ELR (cell line): ENCODE data around the gene CALML4.
"Not testable (repeated sequence)": the region's sequence is repeated elsewhere in the genome, so short reads cannot be mapped to it uniquely, and the experiment has no call there.

Source experiments
- DNase-seq: peaks from one replicate; pipeline ENCODE4 v3.0.0-alpha.2; 2015; ENCODE audit warnings: low read depth

CALML4 gene

DNA sequence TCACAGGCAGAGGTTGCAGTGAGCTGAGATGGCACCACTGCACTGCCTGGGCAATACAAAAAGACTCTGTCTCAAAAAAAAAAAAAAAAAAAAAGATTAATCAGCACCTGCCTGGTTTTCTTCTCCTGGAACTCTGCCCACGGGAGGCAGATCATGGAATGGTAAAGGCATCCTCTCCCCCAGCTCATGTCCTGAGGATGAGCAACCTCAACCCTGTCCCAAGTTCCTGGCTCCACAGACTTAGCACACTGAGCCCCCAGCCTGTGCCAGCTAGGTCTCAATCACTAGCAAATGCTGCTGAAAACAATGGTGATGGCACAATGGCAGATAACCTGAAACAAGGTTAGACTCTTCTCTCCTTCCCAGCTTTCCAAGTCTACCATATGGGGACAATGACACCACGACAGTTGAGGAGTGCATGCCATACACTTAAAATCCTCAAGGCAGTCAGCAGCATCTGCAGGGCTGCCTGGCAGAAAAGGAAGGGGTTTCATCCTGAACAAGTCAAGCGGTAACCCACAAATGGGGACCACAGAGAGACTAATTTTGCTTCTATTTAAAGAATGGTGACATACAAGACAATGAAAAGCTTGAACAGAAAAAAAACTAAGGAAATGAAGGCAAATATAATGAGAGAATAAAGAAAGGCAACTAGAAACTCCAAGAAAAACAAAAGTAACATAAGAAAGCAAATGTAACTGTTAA, 19.6 kb upstream of the CALML4 start:
- no peak for DNase-seq

DNA sequence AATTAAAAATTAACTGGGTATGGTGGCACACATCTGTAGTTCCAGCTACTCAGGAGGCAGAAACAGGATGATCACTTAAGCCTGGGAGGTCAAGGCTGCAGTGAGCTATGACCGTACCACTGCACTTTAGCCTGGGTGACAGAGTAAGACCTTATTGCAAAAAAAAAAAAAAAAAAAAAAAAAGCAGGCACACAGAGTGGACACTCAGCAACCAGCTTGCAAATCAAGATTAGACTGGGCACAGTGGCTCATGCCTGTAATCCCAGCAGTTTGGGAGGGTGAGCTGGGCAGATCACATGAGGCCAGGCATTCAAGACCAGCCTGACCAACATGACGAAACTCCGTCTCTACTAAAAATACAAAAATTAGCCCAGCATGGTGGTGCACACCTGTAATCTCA, 19.0 kb upstream of the CALML4 start:
- DNase-seq, result no peak

DNA sequence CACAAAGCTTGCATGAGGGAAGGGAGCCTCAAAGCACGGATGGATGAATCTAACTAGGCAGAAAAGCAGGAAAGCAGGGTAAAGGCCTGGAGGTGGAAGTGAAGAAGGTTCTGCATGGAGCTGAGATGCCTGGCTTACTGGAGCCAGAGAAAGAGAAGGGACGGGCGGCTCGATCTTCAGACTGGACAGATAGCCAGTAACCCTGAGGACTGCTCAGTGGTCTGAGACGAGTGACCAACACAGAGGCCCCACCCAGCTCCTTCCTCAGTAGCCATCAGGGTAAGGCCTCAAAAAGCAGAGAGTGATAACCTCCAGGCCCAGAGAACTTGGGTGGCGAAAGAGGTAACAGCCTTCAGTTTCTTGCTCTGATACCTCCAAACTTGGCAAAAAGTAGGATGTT, 18.0 kb upstream of the CALML4 start:
- DNase-seq, result no peak

DNA sequence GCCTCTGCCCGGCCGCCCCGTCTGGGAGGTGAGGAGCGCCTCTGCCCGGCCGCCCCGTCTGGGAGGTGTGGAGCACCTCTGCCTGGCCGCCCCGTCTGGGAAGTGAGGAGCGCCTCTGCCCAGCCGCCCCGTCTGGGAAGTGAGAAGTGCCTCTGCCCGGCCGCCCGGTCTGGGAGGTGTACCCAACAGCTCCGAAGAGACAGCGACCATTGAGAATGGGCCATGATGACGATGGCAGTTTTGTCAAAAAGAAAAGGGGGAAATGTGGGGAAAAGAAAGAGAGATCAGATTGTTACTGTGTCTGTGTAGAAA, 17.3 kb upstream of the CALML4 start:
- DNase-seq, result not testable (repeated sequence)

DNA sequence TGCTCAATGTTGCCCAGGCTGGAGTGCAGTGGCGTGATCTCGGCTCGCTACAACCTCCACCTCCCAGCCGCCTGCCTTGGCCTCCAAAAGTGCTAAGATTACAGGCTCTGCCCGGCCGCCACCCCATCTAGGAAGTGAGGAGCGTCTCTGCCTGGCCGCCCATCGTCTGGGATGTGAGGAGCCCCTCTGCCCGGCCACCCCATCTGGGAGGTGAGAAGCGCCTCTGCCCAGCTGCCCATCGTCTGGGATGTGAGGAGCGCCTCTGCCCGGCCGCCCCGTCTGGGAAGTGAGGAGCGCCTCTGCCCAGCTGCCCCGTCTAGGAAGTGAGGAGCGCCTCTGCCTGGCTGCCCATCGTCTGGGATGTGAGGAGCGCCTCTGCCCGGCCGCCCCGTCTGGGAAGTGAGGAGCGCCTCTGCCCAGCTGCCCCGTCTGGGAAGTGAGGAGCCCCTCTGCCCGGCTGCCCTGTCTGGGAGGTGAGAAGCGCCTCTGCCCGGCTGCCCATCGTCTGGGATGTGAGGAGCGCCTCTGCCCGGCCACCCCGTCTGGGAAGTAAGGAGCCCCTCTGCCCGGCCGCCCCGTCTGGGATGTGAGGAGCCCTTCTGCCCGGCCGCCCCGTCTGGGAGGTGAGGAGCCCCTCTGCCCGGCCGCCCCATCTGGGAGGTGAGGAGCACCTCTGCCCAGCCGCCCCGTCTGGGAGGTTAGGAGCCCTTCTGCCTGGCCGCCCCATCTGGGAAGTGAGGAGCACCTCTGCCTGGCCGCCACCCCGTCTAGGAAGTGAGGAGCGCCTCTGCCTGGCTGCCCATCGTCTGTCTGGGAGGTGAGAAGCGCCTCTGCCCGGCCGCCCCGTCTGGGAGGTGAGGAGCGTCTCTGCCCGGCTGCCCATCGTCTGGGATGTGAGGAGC, 16.6 kb upstream of the CALML4 start:
- not testable (repeated sequence) for DNase-seq

DNA sequence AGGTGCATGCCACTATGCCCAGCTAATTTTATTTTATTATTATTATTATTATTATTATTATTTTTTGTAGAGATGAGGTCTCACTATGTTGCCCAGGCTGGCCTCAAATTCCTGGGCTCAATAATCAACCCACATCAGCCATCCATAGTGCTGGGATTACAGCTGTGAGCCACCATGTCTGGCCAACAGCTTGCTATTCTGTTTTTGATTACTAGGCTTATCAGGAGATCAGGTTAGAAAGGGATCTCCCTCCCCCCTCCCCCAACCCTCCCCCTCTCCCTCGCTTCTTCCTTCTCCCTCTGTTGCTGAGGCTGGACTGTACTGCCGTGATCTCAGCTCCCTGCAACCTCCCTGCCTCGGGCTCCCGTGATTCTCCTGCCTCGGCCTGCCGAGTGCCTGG, 15.8 kb upstream of the CALML4 start:
- no peak for DNase-seq

DNA sequence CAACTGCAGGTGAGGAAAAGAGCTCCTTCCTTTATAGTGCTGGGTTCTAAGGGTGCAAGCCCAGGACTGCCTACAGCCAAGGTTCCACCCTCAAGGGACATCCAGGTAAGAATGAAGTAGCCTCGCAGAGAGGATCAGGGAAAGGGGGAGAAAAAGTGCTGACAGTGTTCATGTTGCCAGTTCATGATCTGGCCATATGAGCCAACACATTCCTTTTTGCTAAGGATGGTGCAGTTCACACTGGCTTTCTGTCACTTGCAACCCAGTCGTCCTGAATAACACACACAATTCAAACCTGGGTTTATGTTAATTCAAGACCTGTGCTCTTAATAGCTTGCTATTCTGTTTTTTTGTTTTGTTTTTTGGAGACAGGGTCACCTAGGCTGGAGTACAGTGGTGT, 15.4 kb upstream of the CALML4 start:
- DNase-seq, result no peak

DNA sequence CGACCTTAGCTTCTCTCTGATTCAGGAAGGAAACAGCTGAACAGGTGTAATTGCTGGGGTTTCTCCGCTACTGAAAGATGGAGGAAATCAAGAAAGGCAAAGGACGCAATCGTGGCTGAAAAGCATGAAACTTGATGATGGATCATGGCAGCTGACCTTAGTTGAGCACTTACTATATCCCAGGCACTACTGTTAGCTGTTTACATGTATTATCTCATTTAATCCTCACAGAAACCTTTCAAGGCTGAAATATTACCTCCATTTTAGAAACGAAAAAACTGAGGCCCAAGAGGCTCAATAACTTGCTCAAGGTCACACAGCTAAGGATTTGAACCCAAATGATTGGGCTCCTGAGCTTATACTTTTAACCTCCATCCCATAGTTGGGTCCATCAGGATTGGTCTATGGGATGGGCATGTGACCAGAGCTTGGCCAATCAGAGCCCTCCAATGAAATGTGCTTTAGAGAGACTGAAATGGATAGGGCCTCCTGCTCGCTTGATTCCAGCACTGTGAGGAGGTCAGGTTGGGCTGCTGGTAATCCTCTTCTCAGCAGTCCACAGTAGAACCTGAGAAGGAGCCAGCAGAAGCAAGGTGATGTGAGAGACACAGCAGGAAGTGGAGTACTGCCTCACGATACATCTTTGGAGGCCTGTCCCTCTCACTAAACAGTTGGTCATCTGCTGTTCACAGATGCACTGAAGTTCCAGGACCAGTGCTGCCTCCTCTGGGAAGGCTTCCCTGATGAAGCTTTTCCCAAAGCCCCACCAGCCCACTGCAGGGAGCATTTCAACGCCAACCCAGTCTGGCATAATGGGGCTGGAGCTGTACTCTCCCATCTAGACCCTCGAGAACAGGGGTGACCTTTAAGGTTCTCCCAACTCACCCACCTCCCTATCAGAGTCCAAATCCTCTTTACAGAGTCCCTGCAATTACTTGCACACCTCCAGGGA, 14.0 kb upstream of the CALML4 start:
- DNase-seq, result no peak

DNA sequence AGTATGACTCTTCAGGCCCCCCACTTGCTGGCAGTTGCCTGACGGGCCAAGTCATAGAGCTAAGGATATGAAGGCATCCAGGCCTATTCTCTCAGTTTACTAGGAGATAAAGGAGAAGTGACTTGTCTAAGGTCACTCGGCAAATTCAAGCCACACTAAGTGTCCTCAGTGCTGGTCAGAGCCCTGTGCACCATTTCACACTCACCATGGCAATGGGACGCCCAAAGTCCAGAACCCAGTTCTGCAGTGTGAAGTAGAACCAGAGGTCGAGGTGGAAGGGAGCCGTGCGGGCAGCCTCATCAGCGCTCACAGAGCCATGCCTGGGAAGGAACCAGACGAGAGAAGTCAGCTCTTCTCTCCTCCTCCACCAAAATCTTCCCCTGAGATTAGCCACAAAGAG, 13.2 kb upstream of the CALML4 start:
- no peak for DNase-seq

DNA sequence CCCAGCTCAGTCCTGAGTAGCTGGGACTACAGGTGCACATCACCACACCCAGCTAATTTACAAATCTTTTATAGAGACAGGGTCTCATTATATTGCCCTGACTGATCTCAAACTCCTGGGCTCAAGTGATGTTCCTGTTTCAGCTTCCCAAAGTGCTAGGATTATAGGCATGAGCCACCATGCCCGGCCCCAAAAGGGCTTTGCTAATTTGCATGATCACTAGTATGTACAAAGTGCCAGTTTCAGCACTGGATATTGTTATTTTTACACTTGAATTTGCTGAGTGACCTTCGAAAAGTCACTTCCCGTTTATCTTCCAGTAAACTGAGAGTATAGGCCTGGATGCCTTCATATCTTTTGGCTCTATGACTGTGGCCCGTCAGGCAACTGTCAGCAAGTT, 12.2 kb upstream of the CALML4 start:
- no peak for DNase-seq

DNA sequence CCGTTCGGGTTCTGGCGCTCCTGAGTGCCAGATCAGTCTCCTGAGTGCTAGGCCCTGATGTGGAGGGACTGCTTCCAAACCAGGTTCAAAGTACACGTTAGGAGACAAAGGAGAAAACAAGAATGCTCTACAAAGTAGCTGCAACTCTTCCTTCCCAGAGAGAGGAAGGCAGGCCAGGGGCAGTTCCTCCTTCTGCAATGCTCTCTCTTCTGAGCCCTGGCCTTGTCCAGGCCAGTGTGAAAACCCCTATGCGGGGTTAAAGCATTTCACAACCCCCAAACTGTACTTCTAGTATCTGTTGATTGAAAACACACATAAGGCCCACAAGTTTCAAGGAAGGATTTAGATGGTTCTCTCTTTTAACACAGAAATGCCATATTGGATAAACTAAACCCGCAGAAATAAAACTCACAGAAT, 9.7 kb upstream of the CALML4 start:
- DNase-seq, result no peak

DNA sequence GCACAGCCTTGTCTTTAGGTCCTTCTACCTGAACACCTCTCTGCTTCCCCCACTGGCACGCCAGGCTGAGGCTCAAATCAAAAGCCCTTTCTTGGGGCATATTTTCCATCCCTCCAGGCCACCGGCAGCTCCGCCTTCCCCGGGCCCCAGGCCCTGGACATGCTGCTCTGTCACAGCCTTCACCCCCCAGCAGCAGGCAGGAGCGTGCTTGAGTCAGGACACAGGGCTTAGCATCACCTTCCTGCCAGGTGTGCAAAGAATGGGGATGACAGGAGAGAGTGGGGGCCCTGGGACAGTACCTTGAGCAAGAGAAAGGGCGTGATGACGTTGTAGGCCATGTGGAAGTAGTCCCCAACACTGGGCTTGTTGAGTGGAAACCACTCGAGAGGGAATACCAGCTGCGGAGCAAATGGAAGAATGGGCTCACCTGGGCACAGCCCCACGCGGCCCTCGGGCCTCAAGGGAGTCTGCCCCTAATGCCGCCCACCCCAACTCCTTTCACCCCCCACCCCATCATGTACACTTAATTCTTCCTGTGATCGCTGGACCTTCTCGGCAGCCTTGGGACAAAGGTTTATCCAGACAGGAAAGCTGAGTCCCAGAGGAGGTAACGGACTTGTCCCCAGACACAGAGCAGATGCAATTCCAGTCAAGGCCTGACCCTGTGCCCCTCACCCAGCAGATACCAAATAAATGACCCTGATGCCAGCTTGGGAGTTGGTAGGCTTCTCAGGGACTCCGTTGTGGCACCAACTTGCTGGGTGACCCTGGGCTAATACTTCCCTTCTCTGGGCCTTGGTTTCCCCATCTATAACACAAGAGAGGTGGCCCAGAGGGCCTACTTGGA, 9.1 kb upstream of the CALML4 start:
- DNase-seq, result no peak

DNA sequence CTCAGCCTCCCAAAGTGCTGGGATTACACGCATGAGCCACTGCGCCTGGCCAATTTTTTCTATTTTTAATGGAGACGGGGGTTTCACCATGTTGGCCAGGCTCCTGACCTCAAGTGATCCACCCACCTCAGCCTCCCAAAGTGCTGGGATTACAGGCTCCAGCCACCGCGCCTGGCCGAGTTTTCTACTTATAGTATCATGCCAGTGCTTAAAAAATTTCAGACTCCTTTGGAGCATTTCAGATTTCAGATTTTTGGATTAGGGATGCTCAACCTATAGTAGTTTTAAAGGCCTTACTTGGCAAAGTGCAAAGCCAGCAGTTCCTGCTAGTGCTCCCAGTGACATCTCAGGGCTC, 8.3 kb upstream of the CALML4 start:
- not testable (repeated sequence) for DNase-seq

DNA sequence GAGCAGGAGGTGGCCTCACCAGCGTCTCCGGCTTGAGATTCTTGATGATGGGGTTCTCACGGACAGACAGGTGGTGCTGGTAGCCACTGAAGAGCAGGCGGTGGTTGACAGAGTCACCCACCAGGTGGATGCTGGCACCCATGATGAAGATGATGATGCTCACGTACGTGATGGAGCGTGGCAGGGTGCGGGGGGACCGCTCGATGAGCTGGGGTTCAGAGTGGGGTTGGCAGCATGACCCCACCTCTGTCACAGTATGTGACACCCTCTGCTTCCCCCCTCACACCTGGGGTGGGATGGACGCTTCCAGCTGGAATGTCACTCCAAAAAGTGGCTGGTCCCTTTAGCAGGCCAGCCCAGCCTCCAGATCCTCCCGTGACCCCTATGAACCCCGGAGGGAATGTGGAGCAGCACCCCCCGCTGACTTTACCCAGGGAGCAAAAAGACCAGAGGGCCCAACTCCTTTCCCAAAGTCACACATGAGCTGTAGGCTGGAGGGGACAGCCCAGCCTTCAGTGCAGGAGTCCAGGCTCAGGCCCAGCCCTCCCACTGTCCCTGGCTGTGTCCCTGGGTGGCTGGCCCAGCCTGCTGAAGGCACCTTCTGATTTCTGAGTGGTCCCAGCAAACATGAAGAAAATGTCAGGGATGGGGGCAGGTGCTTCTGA, 6.7 kb upstream of the CALML4 start:
- no peak for DNase-seq

DNA sequence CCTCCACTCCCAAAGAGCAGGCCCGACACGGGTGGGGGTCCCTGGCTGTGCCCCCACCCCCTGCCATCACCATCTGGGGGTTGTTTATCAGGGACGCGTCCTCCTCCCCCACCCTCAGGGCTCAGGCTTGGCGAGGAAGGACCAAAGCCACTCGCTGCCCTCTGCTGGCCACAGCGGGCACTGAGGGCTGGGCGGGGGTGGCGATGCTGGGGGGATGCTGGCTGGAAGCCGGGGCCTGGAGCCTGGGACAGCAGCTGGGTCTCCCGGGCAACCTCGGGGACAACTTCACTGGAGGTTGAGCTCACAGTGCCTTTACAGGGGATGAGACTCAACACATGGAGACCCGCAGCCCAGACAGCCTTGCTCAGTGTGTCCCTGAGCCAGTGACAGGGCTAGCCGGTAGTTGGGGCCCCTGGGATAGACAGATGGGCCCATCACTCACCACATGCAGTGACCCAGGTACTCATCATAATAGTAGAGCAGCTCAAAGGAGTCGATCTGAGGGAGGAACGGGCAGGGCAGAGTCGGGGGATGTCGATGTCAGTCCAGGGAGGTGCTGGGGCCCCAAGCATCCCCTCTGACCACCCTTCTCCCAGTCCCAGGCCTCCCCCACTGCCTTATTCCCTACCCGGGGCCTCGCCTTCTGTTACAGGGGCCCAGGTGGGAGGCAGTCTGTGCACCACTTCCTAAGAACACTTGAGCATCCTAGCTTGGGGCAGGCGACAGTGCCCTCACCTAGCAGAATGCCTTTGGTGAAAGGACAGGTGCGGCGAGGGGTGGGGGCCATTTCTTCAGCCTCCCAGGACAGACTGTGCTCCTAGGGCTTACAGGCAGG, 5.9 kb upstream of the CALML4 start:
- DNase-seq, result peak; percentile 64

DNA sequence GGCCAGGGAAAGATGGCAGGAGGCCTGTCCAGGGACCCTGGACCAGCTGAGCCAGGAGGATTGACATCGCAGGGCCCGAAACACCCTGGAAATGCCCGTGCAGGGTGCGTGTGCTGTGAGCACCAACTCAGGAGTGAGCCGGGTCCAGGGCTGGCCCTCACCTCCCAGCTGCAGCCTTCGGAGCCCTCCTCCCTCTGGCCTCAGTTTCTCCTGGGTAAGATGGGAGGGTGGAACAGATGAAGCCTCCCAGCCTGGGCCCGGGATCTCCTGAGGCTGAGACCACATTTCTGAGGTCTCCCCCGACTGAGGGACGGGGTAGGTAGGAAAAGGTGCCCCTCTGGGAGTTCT, 5.3 kb upstream of the CALML4 start:
- DNase-seq, result no peak

DNA sequence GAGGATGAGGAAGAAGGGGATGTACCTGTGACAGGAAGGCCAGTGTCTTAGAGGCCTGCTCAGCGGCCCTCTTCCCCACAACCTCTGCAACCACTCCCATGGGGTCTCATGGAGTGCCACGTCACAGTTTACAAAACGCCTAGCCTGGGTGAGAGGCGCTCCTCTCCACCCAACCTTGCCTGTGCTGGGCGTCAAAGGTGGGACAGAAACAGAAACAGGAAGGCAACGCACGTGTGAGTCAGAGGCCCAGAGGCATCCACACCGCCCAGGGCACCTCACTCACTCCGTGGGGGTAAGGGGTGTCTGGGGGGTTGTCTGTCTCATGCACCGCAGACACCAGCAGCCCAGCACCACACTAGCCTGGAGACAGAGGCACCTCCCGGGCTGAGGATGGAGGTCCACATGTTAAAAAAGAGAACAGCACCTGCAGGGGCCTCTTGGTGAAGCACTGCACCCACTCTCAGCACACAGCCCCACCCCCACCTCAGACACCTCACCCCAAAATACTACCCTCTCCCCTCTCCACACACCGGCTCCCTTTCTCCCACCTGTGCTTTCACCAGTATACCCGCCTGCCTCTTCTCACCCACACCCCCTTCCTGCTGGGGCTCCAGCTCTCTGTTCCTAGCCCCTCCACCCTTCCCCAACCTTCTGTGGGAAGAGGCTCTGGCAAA, 4.7 kb upstream of the CALML4 start:
- peak; percentile 78 for DNase-seq

DNA sequence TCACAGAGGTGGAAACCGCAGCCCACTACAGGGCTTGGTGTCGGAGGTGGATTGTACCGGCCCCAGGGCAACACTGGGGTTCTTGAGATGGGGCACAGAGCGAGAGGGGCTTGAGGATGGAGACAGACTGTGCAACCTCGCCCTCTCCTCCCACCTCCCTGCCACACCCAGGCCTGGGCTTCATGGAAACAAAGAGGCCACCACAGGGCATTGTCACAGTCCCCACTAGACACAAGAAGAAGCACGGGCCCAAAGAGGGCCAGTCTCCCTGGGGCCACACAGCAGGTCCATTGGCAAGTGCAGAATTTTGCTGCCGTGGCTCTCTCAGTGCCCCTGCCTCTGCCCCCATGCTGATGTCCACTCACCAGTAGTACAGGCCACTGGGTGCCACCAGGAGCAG, 4.1 kb upstream of the CALML4 start:
- DNase-seq, result no peak

DNA sequence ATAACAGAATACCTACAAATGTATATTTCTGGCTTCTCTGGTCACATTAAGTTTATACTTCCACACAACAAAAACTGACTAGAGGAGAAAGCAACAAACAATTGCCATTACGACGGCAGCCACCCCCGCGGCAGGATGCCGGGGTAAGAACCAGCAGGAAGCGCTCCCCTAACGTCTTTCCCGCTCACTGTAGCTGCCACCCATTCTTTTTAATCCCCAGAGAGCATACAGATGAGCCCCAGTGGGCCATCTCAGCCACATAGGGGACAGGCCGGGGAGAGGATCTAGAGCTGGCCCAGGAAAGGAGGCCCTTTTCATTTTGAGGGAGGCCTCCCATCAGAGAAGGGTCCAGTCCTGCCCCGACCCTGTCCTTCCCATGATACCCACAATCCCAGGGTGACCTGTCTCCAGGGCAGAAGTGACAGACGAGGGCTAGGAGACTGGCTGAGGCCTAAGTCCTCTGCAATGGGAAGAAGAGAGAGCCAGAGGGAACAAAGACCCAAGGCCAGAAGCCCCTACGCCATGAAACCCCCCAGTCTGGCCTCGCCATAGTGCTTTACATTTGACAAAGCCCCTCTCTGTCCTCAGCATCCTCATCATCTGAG, 3.6 kb upstream of the CALML4 start:
- DNase-seq, result no peak
